Measurements from ENCODE around the gene ETV6.

The ETV6 gene

GRCh38 chr12:11836282-11837151, 187.0 kb downstream of the ETV6 start:
- no peak for DNase-seq

- DNase-seq = no peak
These were observed 187.9 kb downstream of the ETV6 start for GRCh38 chr12:11837216-11837934.

- no peak for DNase-seq
These were observed 188.9 kb downstream of the ETV6 start for GRCh38 chr12:11838403-11838802.

- no peak for DNase-seq
These were observed 189.7 kb downstream of the ETV6 start for GRCh38 chr12:11839091-11839641.

- no peak for DNase-seq
These were observed 190.9 kb downstream of the ETV6 start for GRCh38 chr12:11840366-11840765.

GRCh38 chr12:11846488-11846887, 197.0 kb downstream of the ETV6 start:
- DNase-seq = no peak

- no peak for DNase-seq
These were observed 198.1 kb downstream of the ETV6 start for GRCh38 chr12:11847539-11847938.

GRCh38 chr12:11849757-11850504, 200.5 kb downstream of the ETV6 start:
- no peak for DNase-seq

- no peak for DNase-seq
These were observed 203.7 kb downstream of the ETV6 start for GRCh38 chr12:11853126-11853525.

- DNase-seq = no peak
These were observed 204.6 kb downstream of the ETV6 start for GRCh38 chr12:11854011-11854499.

GRCh38 chr12:11855983-11856374, 206.5 kb downstream of the ETV6 start:
- DNase-seq = no peak

- no peak for DNase-seq
These were observed 207.5 kb downstream of the ETV6 start for GRCh38 chr12:11856971-11857370.

GRCh38 chr12:11859705-11860425, 210.4 kb downstream of the ETV6 start:
- DNase-seq = no peak

GRCh38 chr12:11861155-11861863, 211.8 kb downstream of the ETV6 start:
- DNase-seq = no peak

- DNase-seq = no peak
These were observed 212.6 kb downstream of the ETV6 start for GRCh38 chr12:11861864-11862600.

GRCh38 chr12:11862798-11863197, 213.3 kb downstream of the ETV6 start:
- no peak for DNase-seq

- no peak for DNase-seq
These were observed 214.0 kb downstream of the ETV6 start for GRCh38 chr12:11863478-11863906.

GRCh38 chr12:11863988-11864387, 214.5 kb downstream of the ETV6 start:
- no peak for DNase-seq

GRCh38 chr12:11865824-11866223, 216.3 kb downstream of the ETV6 start:
- no peak for DNase-seq

- DNase-seq = no peak
These were observed 218.6 kb downstream of the ETV6 start for GRCh38 chr12:11868027-11868426.

- DNase-seq = no peak
These were observed 219.9 kb downstream of the ETV6 start for GRCh38 chr12:11869406-11869805.

Measured in central memory CD4-positive, alpha-beta T cell (primary cell).